ENCODE data around the gene TXK.

TXK gene

GRCh38 chr4:48121180-48121579 lies 12.9 kb downstream of the TXK start:
- no peak overlapping the region for H3K4me3 ChIP-seq (replicated peaks; ENCODE audit: low read depth, low read length)
- no peak for DNase-seq (ENCODE audit: extremely low read depth, insufficient read length)
- no peaks in the 10 kb centered on the region for H3K36me3 ChIP-seq (ENCODE audit: control insufficient read depth, insufficient read depth, low read length)
- no peaks in the 10 kb centered on the region for H3K27me3 ChIP-seq (replicated peaks; ENCODE audit: control insufficient read depth, insufficient read depth, low read length)
- TF ChIP-seq, protein P1, sequence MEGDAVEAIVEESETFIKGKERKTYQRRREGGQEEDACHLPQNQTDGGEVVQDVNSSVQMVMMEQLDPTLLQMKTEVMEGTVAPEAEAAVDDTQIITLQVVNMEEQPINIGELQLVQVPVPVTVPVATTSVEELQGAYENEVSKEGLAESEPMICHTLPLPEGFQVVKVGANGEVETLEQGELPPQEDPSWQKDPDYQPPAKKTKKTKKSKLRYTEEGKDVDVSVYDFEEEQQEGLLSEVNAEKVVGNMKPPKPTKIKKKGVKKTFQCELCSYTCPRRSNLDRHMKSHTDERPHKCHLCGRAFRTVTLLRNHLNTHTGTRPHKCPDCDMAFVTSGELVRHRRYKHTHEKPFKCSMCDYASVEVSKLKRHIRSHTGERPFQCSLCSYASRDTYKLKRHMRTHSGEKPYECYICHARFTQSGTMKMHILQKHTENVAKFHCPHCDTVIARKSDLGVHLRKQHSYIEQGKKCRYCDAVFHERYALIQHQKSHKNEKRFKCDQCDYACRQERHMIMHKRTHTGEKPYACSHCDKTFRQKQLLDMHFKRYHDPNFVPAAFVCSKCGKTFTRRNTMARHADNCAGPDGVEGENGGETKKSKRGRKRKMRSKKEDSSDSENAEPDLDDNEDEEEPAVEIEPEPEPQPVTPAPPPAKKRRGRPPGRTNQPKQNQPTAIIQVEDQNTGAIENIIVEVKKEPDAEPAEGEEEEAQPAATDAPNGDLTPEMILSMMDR (IDR thresholded peaks at IDR 0.05; ENCODE audit: insufficient read depth, low read length, poor library complexity, severe bottlenecking), result no peak

DNA sequence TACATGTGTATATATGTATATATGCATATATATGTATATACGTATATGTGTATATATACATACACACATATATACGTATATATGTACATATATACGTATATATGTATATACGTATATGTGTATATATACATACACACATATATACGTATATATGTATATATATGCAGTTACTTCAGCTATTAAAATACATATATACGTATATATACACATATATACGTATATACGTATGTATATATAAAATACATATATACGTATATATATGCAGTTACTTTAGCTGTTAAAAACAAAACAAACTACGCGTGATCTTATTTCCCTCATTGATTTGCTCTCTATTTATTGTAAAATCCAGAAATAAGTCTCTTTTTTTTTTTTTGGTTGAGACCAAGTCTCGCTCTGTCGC lies 13.9 kb downstream of the TXK start:
- no peaks in the 10 kb centered on the region for H3K27me3 ChIP-seq (replicated peaks; ENCODE audit: control insufficient read depth, insufficient read depth, low read length)
- no peak overlapping the region for H3K4me3 ChIP-seq (replicated peaks; ENCODE audit: low read depth, low read length)
- TF ChIP-seq, protein P1 (IDR thresholded peaks at IDR 0.05; ENCODE audit: insufficient read depth, low read length, poor library complexity, severe bottlenecking), result no peak
- DNase-seq (ENCODE audit: extremely low read depth, insufficient read length), result no peak
- H3K36me3 ChIP-seq (ENCODE audit: control insufficient read depth, insufficient read depth, low read length), result no peaks in the 10 kb centered on the region

DNA sequence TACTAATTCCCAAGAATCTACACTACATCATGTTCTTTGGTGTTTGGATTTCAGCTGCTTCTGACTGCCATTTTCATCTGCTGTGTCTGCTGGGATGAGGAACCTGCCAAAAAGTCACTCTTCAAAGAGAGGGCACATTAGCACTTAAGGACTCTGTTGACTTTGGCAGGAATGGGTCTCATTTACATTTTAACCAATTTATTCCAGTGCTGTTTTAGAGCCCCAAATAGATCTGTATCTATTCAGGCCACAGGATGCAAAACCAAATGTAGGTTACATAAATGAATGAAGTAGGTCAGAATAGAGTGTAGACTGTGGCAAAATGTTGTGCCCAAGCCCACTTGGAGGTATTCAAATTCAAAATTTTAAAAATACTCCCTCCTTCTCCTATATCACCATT lies 14.4 kb downstream of the TXK start:
- TF ChIP-seq, protein P1 (IDR thresholded peaks at IDR 0.05; ENCODE audit: insufficient read depth, low read length, poor library complexity, severe bottlenecking), result no peak
- Histone ChIP-seq H3K27me3 (replicated peaks; ENCODE audit: control insufficient read depth, insufficient read depth, low read length) (no peaks in the 10 kb centered on the region), H3K4me3 (replicated peaks; ENCODE audit: low read depth, low read length) (no peak overlapping the region), H3K36me3 (ENCODE audit: control insufficient read depth, insufficient read depth, low read length) (no peaks in the 10 kb centered on the region)
- no peak for DNase-seq (ENCODE audit: extremely low read depth, insufficient read length)

DNA sequence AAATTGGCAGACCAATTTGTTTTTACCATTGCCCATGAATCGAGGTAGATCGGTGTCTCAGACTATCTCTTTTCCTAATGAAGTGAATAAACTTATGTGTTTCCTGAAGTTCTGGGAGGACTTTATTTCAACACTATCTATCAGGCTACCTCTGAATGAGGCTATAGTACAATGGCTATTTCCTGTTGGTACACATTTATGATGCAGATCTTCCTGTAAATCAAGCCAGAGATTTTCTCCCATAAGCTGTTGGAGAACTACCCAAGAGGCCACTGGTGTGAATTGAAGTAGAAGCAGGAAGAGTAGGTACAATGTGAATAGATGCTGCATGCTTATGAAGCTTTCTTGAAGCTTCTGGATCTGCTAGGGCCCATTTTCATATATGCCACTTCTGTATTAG lies 16.0 kb downstream of the TXK start:
- TF ChIP-seq, protein P1 (IDR thresholded peaks at IDR 0.05; ENCODE audit: insufficient read depth, low read length, poor library complexity, severe bottlenecking), result no peak
- no peak for DNase-seq (ENCODE audit: extremely low read depth, insufficient read length)
- Histone ChIP-seq H3K4me3 (replicated peaks; ENCODE audit: low read depth, low read length) (no peak overlapping the region), H3K36me3 (ENCODE audit: control insufficient read depth, insufficient read depth, low read length) (no peaks in the 10 kb centered on the region), H3K27me3 (replicated peaks; ENCODE audit: control insufficient read depth, insufficient read depth, low read length) (no peaks in the 10 kb centered on the region)

DNA sequence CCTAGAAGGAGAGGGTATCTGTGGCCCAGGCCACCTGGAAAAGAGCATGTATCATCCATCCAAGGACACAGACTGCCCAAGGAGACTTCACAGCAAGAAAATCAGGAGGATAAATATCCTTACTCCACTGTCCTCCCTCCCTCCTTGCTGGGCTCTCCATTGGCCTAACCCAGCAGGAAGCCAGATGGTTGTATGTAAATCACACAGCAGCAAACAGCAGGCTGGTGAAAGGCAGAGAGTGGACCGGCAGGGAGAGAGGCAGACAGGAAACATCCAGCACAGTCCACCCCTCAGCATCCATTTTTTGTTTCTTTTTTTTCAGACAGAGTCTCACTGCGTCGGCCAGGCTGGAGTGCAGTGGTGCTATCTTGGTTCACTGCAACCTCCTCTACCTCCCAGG lies 17.5 kb downstream of the TXK start:
- TF ChIP-seq, protein P1 (IDR thresholded peaks at IDR 0.05; ENCODE audit: insufficient read depth, low read length, poor library complexity, severe bottlenecking), result no peak
- DNase-seq (ENCODE audit: extremely low read depth, insufficient read length), result no peak
- Histone ChIP-seq H3K36me3 (ENCODE audit: control insufficient read depth, insufficient read depth, low read length) (no peaks in the 10 kb centered on the region), H3K4me3 (replicated peaks; ENCODE audit: low read depth, low read length) (no peak overlapping the region), H3K27me3 (replicated peaks; ENCODE audit: control insufficient read depth, insufficient read depth, low read length) (no peaks in the 10 kb centered on the region)

DNA sequence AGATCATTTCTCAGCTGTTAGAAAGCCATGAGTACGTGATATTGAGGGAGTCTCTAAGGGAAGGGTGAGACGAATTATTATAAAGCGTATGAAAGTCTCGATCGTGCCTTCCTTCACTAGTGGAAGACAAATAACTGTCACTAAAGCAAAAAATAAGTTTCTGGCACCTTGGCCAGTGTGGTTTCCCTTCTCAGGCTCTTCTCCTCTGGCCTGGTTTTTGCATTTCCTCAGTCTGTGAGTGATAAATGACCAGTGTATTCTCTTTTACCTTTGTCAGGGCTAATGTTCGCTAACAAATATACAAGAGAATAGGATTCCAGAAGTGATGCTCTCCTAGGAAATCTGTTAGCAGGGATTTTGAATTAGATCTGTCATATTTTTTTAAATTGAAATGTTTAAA lies 19.6 kb downstream of the TXK start:
- DNase-seq (ENCODE audit: extremely low read depth, insufficient read length), result no peak
- Histone ChIP-seq H3K36me3 (ENCODE audit: control insufficient read depth, insufficient read depth, low read length) (no peaks in the 10 kb centered on the region), H3K27me3 (replicated peaks; ENCODE audit: control insufficient read depth, insufficient read depth, low read length) (no peaks in the 10 kb centered on the region), H3K4me3 (replicated peaks; ENCODE audit: low read depth, low read length) (no peak overlapping the region)
- TF ChIP-seq, protein P1 (IDR thresholded peaks at IDR 0.05; ENCODE audit: insufficient read depth, low read length, poor library complexity, severe bottlenecking), result no peak

Data from GM06990 (cell line).